WERI-Rb-1 (cell line): ENCODE results near the gene HTT.

ENCODE experiments used
- DNase-seq: peaks from one replicate; pipeline ENCODE4 v3.0.0-alpha.2; 2020
- H3K27ac ChIP-seq: fragments of 250-450 bp; sonication (Bioruptor Pico); 2 replicates; pipeline ENCODE4 v1.5.1; 2020; ENCODE audit warnings: mild to moderate bottlenecking, moderate library complexity
- H3K27me3 ChIP-seq: fragments of 250-450 bp; sonication (Bioruptor Pico); 2 replicates; pipeline ENCODE4 v1.5.1; 2021; ENCODE audit warnings: mild to moderate bottlenecking, low read depth, moderate library complexity; ENCODE audit not compliant: insufficient read depth, severe bottlenecking
- H3K36me3 ChIP-seq: fragments of 250-450 bp; sonication (Bioruptor Pico); 2 replicates; pipeline ENCODE4 v1.5.1; 2020; ENCODE audit warnings: mild to moderate bottlenecking, moderate library complexity
- H3K4me3 ChIP-seq: 2 replicates; pipeline ENCODE4 v1.5.1; 2011; ENCODE audit warnings: low read depth, mild to moderate bottlenecking, control low read depth, low read length
- H3K9me3 ChIP-seq: fragments of 250-450 bp; sonication (Bioruptor Pico); 2 replicates; pipeline ENCODE4 v1.5.1; 2021; ENCODE audit warnings: mild to moderate bottlenecking, moderate library complexity; ENCODE audit not compliant: severe bottlenecking
- CTCF ChIP-seq: IDR thresholded peaks from 2 replicates; pipeline ENCODE4 v1.5.1; 2011; ENCODE audit warnings: low read depth, mild to moderate bottlenecking, control low read depth, inconsistent platforms, low read length

Gene HTT

GRCh38 chr4:3074846-3075651 lies 568 bp downstream of the HTT start:
- peak; percentile 91 for DNase-seq
- Histone ChIP-seq H3K9me3 (no peaks in the 10 kb centered on the region), H3K4me3 (peak overlapping the region; percentile 86), H3K27ac (peak overlapping the region; percentile 97), H3K36me3 (peaks cover 10% of the 10 kb centered on the region; the same call in 1 of the 2 replicates), H3K27me3 (no peaks in the 10 kb centered on the region)
- TF ChIP-seq CTCF: no peak

GRCh38 chr4:3075652-3075981 lies 1.1 kb downstream of the HTT start:
- Histone ChIP-seq H3K9me3 (no peaks in the 10 kb centered on the region), H3K27me3 (no peaks in the 10 kb centered on the region), H3K27ac (peak overlapping the region; percentile 97), H3K4me3 (peak overlapping the region; percentile 86), H3K36me3 (peaks cover 10% of the 10 kb centered on the region; the same call in 1 of the 2 replicates)
- TF ChIP-seq CTCF: no peak
- no peak for DNase-seq

- TF ChIP-seq CTCF: no peak
- Histone ChIP-seq H3K27me3 (no peaks in the 10 kb centered on the region), H3K4me3 (no peak overlapping the region), H3K36me3 (peaks cover 10% of the 10 kb centered on the region; the same call in 1 of the 2 replicates), H3K9me3 (no peaks in the 10 kb centered on the region), H3K27ac (no peak overlapping the region)
- DNase-seq: no peak
These were observed 3.3 kb downstream of the HTT start for GRCh38 chr4:3077796-3078195.

GRCh38 chr4:3079694-3080123 lies 5.2 kb downstream of the HTT start:
- H3K4me3 ChIP-seq: no peak overlapping the region
- no peak for TF ChIP-seq CTCF
- DNase-seq: no peak
- no peak overlapping the region for H3K27ac ChIP-seq
- H3K36me3 ChIP-seq: peaks cover 10% of the 10 kb centered on the region; the same call in 1 of the 2 replicates
- no peaks in the 10 kb centered on the region for H3K27me3 ChIP-seq
- H3K9me3 ChIP-seq: no peaks in the 10 kb centered on the region

GRCh38 chr4:3082925-3083515 lies 8.5 kb downstream of the HTT start:
- no peak for DNase-seq
- Histone ChIP-seq H3K9me3 (no peaks in the 10 kb centered on the region), H3K27ac (no peak overlapping the region), H3K27me3 (no peaks in the 10 kb centered on the region), H3K4me3 (no peak overlapping the region), H3K36me3 (peaks cover 20% of the 10 kb centered on the region)
- no peak for TF ChIP-seq CTCF
